A172 (cell line): ENCODE data around the gene NAALADL1. TPM values are rescaled to one million over a fixed set of nuclear protein-coding genes. Genes with fewer than 3 reads are reported as not detected.

Source experiments
- DNase-seq: peaks from one replicate; pipeline ENCODE4 v3.0.0-alpha.2; 2015; ENCODE audit warnings: low spot score
- total RNA-seq: library from RNA; depleted of rRNA; stranded (reverse); fragments of >200 nt; shearing (Covaris generic); gene quantifications from 2 replicates; pipeline ENCODE4 v1.2.3, GENCODE V29; 2014; rRNA removed

Gene NAALADL1, protein sequence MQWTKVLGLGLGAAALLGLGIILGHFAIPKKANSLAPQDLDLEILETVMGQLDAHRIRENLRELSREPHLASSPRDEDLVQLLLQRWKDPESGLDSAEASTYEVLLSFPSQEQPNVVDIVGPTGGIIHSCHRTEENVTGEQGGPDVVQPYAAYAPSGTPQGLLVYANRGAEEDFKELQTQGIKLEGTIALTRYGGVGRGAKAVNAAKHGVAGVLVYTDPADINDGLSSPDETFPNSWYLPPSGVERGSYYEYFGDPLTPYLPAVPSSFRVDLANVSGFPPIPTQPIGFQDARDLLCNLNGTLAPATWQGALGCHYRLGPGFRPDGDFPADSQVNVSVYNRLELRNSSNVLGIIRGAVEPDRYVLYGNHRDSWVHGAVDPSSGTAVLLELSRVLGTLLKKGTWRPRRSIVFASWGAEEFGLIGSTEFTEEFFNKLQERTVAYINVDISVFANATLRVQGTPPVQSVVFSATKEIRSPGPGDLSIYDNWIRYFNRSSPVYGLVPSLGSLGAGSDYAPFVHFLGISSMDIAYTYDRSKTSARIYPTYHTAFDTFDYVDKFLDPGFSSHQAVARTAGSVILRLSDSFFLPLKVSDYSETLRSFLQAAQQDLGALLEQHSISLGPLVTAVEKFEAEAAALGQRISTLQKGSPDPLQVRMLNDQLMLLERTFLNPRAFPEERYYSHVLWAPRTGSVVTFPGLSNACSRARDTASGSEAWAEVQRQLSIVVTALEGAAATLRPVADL
- not detected in 2 replicates for total RNA-seq

DNA sequence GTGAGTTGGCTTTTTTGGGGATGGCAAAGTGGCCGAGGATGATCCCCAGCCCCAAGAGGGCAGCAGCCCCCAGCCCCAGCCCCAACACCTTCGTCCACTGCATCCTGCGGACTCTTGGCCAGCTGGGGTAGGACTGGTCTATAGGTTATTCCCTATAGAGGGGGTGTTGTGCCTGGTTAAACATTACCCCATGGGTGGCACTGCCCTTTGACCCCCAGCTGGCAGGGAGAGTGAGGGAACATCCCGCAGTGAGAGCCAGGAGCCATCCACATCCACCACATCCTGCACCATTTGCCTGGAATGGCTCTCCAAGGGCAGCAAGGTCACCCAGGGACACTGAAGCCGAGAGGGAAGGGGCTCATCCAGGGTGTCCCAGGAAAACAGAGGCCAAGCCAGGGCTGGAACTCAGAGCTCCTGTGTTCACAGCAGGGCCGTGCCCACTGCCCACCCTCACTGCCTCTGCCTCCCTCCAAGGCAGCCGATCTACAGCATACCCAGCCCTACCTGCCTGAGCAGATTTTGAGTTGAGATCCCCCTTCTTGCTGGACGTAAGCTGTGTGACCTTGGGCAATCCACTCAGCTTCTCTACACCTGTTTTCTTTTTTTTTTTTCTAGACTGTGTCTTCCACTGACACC is at the start of gene NAALADL1:
TSS of gene NAALADL1 (minus strand) at position 135 of the 636 bp plus-strand sequence. CDS start at position 103, 32 bp downstream.
- no peak for DNase-seq

DNA sequence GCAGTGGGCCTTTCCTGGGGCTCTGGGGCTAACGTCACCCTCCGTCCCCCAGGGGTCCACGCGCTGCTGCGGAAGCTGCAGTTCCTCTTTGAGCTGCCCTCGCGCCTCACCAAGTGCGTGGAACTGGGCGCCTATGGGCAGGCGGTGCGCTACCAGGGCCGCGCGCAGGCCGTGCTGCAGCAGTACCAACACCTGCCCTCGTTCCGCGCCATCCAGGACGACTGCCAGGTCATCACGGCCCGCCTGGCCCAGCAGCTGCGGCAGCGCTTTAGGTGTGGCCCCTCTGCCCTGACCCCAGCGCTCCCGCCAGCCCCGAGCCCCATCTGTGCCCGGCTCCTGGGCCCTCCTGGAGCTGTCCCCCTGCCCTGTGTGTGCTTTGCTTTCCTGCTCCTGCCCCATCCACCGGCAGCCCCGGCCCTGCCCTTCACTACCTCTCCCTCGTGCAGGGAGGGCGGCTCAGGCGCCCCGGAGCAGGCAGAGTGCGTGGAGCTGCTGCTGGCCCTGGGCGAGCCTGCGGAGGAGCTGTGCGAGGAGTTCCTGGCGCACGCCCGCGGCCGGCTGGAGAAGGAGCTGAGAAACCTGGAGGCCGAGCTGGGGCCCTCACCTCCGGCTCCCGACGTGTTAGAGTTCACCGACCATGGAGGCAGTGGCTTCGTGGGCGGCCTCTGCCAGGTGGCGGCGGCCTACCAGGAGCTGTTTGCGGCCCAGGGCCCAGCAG is 49.6 kb upstream of the NAALADL1 start:
- DNase-seq, result no peak

DNA sequence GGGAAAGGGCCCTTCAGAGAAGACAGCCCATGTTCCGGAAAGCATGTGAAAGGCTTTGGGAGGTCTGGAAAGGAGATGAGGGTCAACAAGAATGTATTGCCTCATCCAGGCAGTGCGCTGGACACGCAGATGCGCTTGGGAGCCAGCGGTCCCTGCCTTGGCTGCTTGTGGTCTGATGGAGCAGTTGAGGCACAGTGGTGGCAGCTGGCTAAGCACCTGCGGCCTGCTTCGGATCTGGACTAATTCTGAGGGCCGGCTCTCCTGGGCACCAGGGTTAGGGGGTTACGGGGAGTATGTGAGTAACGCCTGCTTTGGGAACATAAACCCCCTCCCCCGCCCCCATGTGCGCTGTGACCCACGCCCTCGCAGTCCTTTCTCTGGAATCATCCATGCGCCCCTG is 48.7 kb upstream of the NAALADL1 start:
- DNase-seq, result no peak

DNA sequence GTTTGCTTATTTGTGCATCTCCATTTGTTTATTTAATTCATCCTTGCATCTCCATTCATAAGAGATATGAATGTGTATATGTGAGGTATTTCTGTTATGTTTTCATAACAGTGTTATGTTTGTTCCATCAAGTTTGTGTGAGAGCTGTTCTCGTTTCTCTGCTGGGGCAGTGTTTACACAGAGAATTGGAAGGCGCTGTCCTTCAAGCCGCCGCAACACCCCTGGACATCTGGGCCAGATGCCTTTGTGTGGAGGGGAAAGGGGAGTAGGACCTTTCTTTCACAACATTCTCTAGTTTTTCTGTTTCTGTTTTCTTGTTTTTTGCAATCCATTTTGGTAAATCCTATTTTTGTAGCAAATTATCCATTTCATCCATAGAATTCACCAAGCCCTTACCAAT is 46.3 kb upstream of the NAALADL1 start:
- DNase-seq, result no peak

DNA sequence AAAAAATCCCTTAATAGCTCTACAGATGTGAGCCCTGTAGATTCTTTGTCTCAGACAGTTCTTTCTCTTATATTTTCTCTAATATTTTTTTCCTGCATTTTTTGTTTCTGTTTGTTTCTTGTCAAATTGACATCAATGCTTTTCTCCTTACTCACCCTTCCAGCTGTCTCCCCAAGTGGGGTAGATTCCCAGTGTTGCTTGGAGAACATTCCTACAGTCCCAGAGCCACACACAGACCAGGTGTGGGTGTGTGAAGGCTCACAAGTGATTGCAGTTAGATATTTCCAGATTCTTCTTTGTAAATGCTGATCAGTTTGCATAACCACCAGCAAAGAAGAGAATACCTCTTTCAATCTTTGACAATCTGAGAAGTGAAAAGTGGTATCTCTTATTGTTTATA is 45.1 kb upstream of the NAALADL1 start:
- no peak for DNase-seq

DNA sequence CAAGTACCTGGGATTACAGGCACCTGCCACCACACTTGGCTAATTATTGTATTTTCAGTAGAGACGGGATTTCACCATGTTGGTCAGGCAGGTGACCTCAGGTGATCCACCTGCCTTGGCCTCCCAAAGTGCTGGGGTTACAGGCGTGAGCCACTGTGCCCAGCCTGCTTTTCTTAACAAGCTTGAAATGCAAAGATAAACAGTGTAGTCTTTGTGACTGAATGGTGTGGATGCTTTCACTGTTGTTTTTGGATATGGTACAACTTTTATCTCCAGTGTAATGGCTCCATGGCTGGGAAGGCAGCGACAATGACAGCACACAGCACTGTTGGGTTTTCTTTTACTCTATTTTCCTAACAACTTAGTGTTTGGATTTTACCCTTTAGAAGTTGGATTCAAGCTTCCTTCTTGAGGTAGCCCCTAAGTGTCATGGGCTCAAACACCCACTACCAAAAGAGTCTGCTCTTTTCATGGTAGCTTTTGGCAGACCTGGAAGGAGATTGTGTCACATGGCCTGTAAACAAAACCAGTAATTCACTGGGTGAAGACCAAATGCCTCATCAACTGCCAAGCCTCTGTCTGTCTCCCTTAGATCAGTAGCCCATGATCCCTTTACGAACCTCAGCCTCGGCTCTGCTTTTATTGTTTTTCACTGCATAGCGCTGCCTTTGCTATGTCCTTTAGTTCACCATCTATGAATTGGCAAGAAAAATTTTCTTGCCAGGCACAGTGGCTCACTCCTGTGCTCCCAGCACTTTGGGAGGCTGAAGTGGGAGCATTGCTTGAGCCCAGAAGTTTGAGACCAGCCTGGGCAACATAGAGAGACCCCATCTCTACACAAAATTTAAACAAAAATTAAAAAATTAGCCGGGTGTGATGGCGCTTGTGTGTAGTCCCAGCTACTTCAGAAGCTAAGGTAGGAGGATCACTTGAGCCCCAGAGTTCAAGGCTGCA is 44.1 kb upstream of the NAALADL1 start:
- peak; percentile 27 for DNase-seq

DNA sequence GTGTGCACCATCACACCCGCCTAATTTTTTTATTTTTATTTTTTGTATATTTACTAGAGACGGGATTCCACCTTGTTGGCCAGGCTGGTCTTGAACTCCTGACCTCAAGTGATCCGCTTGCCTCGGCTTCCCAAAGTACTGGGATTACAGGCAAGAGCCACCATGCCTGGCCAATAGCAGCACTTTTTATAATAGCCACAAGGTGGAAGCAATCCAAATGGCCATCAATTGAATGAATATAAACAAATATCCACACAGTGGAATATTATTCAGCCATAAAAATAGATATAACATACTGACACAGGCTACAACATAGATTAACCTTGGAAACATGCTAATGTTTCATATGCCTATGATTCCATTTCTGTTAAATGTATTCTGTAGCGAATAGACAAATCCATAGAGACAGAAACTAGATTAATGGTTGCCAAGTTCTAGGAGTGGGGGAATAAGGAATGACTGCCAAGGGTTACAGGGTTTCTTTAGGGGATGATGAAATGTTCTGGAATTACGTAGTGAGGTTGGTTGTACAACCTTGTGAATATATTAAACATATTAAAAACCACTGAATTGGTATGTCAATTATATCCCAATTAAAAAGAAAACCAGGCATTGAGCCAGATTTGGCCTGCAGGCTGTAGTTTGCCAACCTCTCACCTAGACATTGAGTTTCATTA is 42.5 kb upstream of the NAALADL1 start:
- no peak for DNase-seq

DNA sequence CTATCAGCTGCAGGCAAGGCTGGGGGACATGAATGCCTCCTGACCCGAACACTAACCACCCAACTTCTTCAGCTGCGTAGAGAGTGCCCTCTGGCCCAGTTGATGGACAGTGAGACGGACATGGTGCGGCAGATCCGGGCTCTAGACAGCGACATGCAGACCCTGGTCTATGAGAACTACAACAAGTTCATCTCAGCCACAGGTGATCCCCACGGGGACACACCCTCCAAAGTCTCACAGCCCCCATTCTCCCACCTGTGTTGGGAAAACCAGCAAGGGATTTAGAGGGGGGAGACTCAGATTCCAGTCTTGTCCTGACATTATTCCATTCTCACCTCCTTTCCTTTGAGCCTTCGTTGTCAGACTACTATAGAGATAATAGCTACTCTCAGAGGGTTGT is 38.6 kb upstream of the NAALADL1 start:
- DNase-seq, result no peak

DNA sequence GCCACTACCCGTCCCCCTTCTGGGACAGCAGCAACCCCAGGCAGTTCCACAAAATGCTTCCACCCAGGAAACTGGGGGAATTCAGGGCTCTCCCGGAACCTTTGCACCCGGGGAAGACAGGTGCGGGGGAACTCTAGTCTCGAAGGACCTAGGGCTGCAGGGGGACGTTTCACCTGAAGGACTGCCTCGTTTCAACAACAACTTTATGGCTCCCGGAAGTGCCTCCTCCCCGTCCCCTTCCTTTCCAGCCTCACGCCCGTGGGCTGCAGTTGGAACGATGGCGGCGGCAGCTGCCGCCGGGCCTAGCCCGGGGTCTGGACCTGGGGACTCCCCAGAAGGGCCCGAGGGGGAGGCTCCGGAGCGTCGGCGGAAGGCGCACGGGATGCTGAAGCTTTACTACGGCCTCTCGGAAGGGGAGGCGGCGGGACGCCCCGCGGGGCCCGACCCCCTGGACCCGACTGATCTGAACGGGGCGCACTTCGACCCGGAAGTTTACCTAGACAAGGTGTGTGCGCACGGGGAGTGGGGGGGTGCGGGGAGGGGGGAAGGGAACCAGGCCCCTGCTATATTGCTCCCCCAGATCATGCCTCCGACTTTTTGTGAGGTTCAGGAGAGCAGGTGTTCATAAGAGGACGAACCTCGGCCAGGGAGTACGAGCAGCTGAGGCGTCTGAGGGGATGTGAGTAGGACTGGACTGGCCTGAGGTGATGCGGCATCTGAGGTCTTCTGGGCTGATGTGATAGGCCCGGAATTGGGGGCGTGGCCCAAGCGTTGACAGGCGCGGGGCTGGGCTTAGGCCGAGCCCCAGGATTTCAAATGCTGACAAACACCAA is 37.8 kb upstream of the NAALADL1 start, which contains the start of gene VPS51:
TSS of gene VPS51 (plus strand) at position 241 of the 833 bp plus-strand sequence. CDS start at position 278, 37 bp downstream.
- peak; percentile 82 for DNase-seq

DNA sequence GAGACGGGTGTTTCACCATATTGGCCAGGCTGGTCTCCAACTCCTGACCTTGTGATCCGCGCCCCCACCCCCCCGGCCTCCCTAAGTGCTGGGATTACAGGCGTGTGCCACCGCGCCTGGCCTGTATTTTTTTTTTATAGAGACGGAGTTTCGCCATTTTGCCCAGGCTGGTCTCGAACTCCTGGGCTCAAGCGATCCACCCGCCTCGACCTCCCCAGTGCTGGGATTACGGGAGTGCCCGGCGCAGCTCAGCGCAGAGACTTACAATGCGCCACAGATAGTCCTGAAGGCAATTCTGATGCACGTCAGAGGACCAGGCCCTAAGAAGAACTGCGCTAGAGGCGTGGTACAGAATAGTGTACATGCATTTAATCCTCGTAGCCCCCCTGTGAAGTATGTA is 37.1 kb upstream of the NAALADL1 start:
- DNase-seq, result no peak

DNA sequence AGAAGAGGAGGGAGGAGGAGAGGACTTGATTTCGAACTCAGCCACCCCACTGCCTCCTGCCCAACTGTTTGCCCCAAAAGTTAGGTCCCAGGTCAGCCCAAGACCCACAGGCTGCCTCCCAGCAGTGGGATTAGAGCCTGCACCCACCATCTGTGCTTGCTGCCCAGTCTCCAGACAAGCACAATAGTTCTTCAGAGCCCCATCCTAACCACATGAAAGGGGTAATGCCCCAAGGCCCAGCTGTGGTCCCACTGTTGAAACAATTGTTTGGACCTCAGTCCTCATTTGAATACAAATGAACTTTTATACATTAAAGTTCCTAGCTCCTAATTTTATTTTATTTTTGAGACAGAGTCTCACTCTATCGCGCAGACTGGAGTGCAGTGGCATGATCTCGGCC is 32.3 kb upstream of the NAALADL1 start:
- no peak for DNase-seq

DNA sequence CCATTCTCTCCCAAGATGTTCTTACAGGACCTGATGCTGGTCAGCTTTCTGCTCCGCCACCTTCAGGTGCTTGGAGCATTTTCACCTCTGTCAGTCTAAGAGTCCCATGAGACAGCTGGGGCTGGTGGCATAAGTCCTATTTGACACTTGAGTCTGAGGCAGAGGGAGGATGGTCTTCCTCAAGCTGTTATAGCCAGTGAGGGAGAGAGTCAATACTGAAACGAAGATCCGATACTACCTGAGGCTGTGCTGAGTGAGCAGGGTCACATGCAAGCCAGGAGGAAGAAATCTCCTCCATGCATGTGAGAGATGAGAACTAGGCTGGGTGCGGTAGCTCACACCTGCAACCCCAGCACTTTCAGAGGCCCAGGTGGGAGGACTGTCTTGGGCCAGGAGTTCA is 31.3 kb upstream of the NAALADL1 start:
- DNase-seq, result no peak

DNA sequence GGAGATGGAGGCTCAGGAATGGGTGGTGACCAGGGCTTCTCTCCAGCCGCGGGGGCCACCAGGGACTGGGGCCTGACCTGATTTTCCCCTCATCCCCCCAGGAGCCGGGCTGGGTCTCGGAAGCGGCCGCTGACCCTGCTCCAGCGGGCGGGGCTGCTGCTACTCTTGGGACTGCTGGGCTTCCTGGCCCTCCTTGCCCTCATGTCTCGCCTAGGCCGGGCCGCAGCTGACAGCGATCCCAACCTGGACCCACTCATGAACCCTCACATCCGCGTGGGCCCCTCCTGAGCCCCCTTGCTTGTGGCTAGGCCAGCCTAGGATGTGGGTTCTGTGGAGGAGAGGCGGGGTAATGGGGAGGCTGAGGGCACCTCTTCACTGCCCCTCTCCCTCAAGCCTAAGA is 29.5 kb upstream of the NAALADL1 start:
- no peak for DNase-seq

DNA sequence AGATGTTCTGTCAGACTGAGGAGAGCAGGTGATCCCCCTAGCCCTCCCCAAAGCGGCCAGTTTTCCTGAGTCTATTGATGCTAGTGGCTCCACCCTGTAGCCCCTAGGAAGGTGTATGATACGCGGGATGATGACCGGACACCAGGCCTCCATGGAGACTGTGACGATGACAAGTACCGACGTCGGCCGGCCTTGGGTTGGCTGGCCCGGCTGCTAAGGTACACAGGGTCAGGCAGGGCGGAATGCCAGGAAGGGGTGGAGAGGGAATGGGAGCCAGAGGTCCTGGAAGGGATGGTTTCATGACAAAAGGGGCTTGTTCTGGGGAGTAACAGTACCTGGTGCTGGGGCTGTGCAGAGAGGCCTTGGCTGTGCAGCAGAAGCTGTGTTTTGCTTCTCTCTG is 28.9 kb upstream of the NAALADL1 start:
- DNase-seq, result no peak

DNA sequence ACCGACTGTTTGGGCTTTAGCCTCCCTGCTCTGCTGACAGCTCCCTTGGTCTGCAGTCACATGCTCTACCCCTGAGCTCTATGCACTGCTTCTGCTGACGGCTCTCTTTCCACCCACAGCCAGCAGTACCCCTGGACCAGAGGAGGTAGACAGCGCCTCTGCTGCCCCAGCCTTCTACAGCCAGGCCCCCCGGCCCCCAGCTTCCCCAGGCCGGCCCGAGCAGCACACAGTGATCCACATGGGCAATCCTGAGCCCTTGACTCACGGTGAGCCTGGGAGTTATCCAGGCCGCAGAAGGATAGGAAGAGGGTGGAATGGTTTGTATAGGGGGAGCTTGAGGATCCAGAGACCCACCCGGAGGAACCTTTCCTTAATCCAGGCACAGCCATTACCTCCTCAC is 28.5 kb upstream of the NAALADL1 start:
- no peak for DNase-seq

DNA sequence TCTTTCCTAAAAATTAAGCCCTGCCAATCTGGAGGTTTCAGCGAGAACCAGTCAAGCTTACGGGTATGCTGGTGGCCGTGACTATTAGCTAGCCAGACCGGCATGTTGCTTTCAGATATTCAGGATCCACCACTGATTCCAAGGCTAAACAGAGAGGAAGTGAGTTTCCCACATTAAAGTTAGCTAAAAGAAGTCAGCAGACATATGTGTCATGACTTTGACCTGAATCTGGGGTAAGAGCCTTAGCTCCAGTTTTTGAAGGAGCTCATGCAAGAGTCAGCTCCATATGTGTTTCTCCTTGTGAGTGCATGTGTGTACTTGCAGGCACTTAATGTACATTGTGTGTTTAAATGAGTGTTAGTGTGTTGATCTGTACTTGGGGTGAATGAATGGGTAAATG is 27.1 kb upstream of the NAALADL1 start:
- DNase-seq, result no peak

DNA sequence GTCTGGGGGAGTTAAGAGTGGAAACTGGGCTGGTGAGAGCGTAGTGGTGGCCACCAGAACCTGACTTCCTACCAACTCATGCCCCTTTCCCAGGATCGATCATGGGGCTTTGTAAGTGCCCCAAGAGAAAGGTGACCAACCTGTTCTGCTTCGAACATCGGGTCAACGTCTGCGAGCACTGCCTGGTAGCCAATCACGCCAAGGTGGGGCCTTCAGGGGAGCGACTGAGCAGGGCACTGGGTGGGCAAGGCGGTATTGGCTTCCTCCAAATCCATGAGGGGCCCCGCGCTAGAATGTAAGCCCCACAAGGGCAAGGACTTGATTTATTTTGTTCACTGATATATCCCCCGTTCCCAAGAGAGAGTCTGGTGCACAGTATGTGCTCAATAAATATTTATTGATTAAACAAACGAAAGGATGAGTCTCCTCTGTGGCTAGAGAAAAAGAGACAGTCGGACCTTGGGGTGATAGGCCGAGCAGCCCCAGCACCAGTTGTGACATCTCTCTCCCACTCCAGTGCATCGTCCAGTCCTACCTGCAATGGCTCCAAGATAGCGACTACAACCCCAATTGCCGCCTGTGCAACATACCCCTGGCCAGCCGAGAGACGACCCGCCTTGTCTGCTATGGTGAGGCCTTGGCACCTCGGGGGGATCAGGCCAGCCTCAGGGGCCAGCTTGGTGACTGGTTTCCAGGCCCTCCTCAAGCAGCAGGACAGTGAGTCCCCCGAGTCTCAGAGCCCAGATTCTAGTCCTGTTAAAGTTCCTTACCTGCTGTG is 26.4 kb upstream of the NAALADL1 start:
- no peak for DNase-seq

DNA sequence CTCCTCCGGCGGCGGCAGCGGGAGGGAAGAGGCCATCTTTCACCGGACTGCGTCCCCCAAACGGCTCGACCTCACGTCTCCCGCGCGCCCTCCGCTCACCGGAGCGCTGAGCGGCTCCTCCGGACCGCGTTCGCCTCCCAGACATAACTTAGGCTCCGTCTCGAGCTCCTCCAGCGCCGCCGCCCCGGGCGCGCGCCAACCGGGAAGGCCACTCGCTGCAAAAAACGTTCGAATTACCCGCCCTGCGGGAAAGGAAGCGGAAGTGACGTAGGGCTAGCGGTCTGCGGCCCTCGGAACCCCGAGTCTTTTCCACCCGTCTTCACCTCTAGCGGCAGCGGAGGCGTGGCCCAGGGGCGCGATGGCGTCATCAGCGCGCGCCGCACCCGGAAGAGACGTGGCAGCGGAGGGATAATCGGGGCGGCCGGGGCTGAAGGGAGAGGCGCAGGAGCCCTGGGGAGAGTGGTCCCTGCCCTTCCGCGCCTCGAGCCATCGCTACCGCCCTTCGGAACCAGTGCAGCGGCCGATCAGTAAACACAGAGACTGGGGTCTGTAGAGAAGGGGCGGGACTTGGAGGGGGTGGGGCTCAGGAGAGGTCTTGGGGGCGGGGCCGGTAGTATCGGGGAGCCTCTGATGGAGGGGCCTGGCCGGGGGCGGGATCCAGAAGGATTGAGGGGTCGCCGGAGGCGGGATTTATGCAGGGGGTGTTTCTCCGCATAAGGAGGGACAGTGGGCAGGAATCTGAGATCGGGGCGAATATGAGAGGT is 25.7 kb upstream of the NAALADL1 start, which contains the start of the genes CDCA5 and ZFPL1:
TSS of gene CDCA5 (minus strand) at position 207 of the 764 bp plus-strand sequence. CDS start at position 145, 62 bp downstream.
TSS of gene ZFPL1 (plus strand) at position 389 of the 764 bp plus-strand sequence. CDS start 477 bp downstream, outside the sequence.
- DNase-seq, result peak; percentile 91
